GM23338 (cell line): ENCODE data around the gene PERP. TPM values are rescaled to one million over a fixed set of nuclear protein-coding genes. Genes with fewer than 3 reads are reported as not detected.

Source experiments
- ATAC-seq: fragments of 200-7000 bp; cut with Tn5 transposase; 3 replicates; pipeline ENCODE4 v1.9.1; 2020
- DNase-seq: peaks from one replicate; pipeline ENCODE4 v3.0.0-alpha.2; 2015; ENCODE audit warnings: low spot score
- H2AFZ ChIP-seq: fragments of 200-600 bp; sonication (generic); 2 replicates; pipeline ENCODE4 v1.8.0; 2016; ENCODE audit warnings: antibody characterized with exemption, mild to moderate bottlenecking, moderate library complexity
- H3F3A ChIP-seq: fragments of 200-600 bp; sonication (generic); replicated peaks from 2 replicates; pipeline ENCODE4 v1.8.0; 2017; ENCODE audit warnings: antibody characterized with exemption, mixed run types, low read depth
- H3K27ac ChIP-seq: fragments of 200-600 bp; sonication (generic); 2 replicates; pipeline ENCODE4 v1.6.1; 2016; ENCODE audit warnings: low read depth
- H3K27me3 ChIP-seq: fragments of 200-600 bp; sonication (generic); 2 replicates; pipeline ENCODE4 v1.8.0; 2016; ENCODE audit warnings: mild to moderate bottlenecking, mixed run types, moderate library complexity; ENCODE audit not compliant: insufficient read depth
- H3K36me3 ChIP-seq: fragments of 200-600 bp; sonication (generic); 2 replicates; pipeline ENCODE4 v1.8.0; 2016; ENCODE audit warnings: mild to moderate bottlenecking; ENCODE audit not compliant: insufficient read depth
- H3K4me1 ChIP-seq: fragments of 200-600 bp; sonication (generic); 2 replicates; pipeline ENCODE4 v1.8.0; 2016; ENCODE audit warnings: mild to moderate bottlenecking, moderate library complexity; ENCODE audit not compliant: insufficient read depth
- H3K4me2 ChIP-seq: fragments of 200-600 bp; sonication (generic); 2 replicates; pipeline ENCODE4 v1.7.1; 2017; ENCODE audit warnings: mixed run types
- H3K4me3 ChIP-seq: fragments of 200-600 bp; sonication (generic); 2 replicates; pipeline ENCODE4 v1.6.1; 2016; ENCODE audit warnings: mixed run types
- H3K79me2 ChIP-seq: fragments of 200-600 bp; sonication (generic); replicated peaks from 2 replicates; pipeline ENCODE4 v1.8.0; 2017; ENCODE audit warnings: mild to moderate bottlenecking; ENCODE audit not compliant: insufficient read depth
- H3K9me2 ChIP-seq: fragments of 200-600 bp; sonication (generic); 2 replicates; pipeline ENCODE4 v1.8.0; 2017; ENCODE audit not compliant: insufficient read depth
- H4K20me1 ChIP-seq: fragments of 200-600 bp; sonication (generic); replicated peaks from 2 replicates; pipeline ENCODE4 v1.8.0; 2017; ENCODE audit warnings: mild to moderate bottlenecking; ENCODE audit not compliant: insufficient read depth
- H3K27ac Mint-ChIP-seq: 2 replicates; pipeline ENCODE4 v1.8.0; 2020; ENCODE audit warnings: inconsistent platforms, mild to moderate bottlenecking, moderate library complexity, mixed read lengths
- H3K27me3 Mint-ChIP-seq: 3 replicates; pipeline ENCODE4 v1.8.0; 2022; ENCODE audit warnings: low read depth, mild to moderate bottlenecking, moderate library complexity, mixed read lengths, inconsistent platforms; ENCODE audit not compliant: insufficient read depth, poor library complexity
- H3K36me3 Mint-ChIP-seq: 3 replicates; pipeline ENCODE4 v1.8.0; 2021; ENCODE audit warnings: low read depth, mild to moderate bottlenecking, inconsistent platforms, moderate library complexity, mixed read lengths
- H3K4me1 Mint-ChIP-seq: 3 replicates; pipeline ENCODE4 v1.8.0; 2020; ENCODE audit warnings: mild to moderate bottlenecking, inconsistent platforms, mixed read lengths
- H3K4me3 Mint-ChIP-seq: 3 replicates; pipeline ENCODE4 v1.8.0; 2021; ENCODE audit warnings: moderate library complexity, mild to moderate bottlenecking, inconsistent platforms, mixed read lengths
- H3K9me3 Mint-ChIP-seq: 3 replicates; pipeline ENCODE4 v1.8.0; 2020; ENCODE audit warnings: moderate library complexity, mild to moderate bottlenecking, inconsistent platforms, mixed read lengths
- CTCF ChIP-seq, 2 experiments: fragments of 200-600 bp in 1 of 2; sonication (generic) in 1 of 2; conservative IDR thresholded peaks; 2 replicates each; pipeline versions ENCODE4 v1.5.1 to v1.6.1; 2016 to 2017; ENCODE audit warnings: antibody characterized with exemption in 2 of 2, low read depth in 2 of 2, mild to moderate bottlenecking in 2 of 2, moderate library complexity in 1 of 2
- ETS1 ChIP-seq: IDR thresholded peaks from 2 replicates; pipeline ENCODE4 v1.6.1; 2016; ENCODE audit warnings: antibody characterized with exemption
- EZH2 ChIP-seq: fragments of 200-600 bp; sonication (generic); IDR thresholded peaks from one replicate; pipeline ENCODE4 v1.8.0; 2017; ENCODE audit warnings: antibody characterized with exemption, mild to moderate bottlenecking, low read depth; ENCODE audit not compliant: unreplicated experiment
- EZH2phosphoT487 ChIP-seq: fragments of 200-600 bp; sonication (generic); IDR thresholded peaks from one replicate; pipeline ENCODE4 v1.8.1; 2018; ENCODE audit warnings: antibody characterized with exemption; ENCODE audit not compliant: unreplicated experiment
- JUNB ChIP-seq: IDR thresholded peaks from one replicate; pipeline ENCODE4 v1.6.1; 2016; ENCODE audit warnings: antibody characterized with exemption; ENCODE audit not compliant: unreplicated experiment
- NANOG ChIP-seq: IDR thresholded peaks from 2 replicates; pipeline ENCODE4 v1.6.1; 2016; ENCODE audit warnings: antibody characterized with exemption, borderline replicate concordance
- POLR2AphosphoS5 ChIP-seq: IDR thresholded peaks from 2 replicates; pipeline ENCODE4 v1.6.1; 2016; ENCODE audit warnings: antibody characterized with exemption, low read depth
- STAT1 ChIP-seq: IDR thresholded peaks from one replicate; pipeline ENCODE4 v1.6.1; 2016; ENCODE audit warnings: antibody characterized with exemption; ENCODE audit not compliant: unreplicated experiment
- ZNF331 ChIP-seq: fragments of 250-450 bp; sonication (Bioruptor Pico); IDR thresholded peaks from 2 replicates; pipeline ENCODE4 v1.5.0; 2020; ENCODE audit warnings: low read depth, mild to moderate bottlenecking, moderate library complexity
- ZNF462 ChIP-seq: fragments of 250-450 bp; sonication (Bioruptor Pico); IDR thresholded peaks from 2 replicates; pipeline ENCODE4 v1.5.0; 2020; ENCODE audit warnings: mild to moderate bottlenecking, moderate library complexity
- polyA plus RNA-seq: library from polyadenylated mRNA; unstranded; fragments of >200 nt; fragmentation: Nextera tagmentation; extraction: Ambion mirVana; gene quantifications from 2 replicates; pipeline ENCODE4 v1.2.1, GENCODE V29; 2016
- total RNA-seq: library from RNA; depleted of rRNA; stranded (reverse); fragments of >200 nt; shearing (Covaris generic); gene quantifications from 2 replicates; pipeline ENCODE4 v1.2.3, GENCODE V29; 2014

PERP gene
- total and polyA plus RNA-seq, 2 experiments from 2014 or later: 23.7 to 28.4 TPM

GRCh38 chr6:138088326-138088762 is 18.9 kb downstream of the PERP start:
- no peaks in the 10 kb centered on the region for H3F3A ChIP-seq
- 0 out of 2 replicates have a peak, but pooled peaks cover 2% of the 10 kb centered on the region for H4K20me1 ChIP-seq
- ATAC-seq: no peak
- no peaks in the 10 kb centered on the region for H3K27me3 ChIP-seq
- peaks cover 4% of the 10 kb centered on the region; the same call in 1 of the 3 replicates for H3K36me3 Mint-ChIP-seq
- H3K4me3 ChIP-seq: no peak overlapping the region
- peaks cover 26% of the 10 kb centered on the region for H3K4me1 Mint-ChIP-seq
- H2AFZ ChIP-seq: no peak overlapping the region
- no peak for DNase-seq
- H3K4me2 ChIP-seq: no peak overlapping the region
- peak overlapping the region; percentile 2; the same call in 1 of the 2 replicates for H3K27ac Mint-ChIP-seq
- no peaks in the 10 kb centered on the region for H3K79me2 ChIP-seq
- H3K4me1 ChIP-seq: peaks cover 8% of the 10 kb centered on the region; the same call in 1 of the 2 replicates
- no peaks in the 10 kb centered on the region for H3K9me3 Mint-ChIP-seq
- peaks cover 7% of the 10 kb centered on the region for H3K9me2 ChIP-seq
- H3K4me3 Mint-ChIP-seq: no peak overlapping the region
- TF ChIP-seq CTCF (conservative IDR thresholded peaks at IDR 0.05; ENCODE audit: low read depth in 2 of 2) (no peak), STAT1 (no peak), ZNF331 (no peak), EZH2 (no peak), POLR2AphosphoS5 (no peak), NANOG (no peak), ETS1 (no peak)
- H3K36me3 ChIP-seq: no peaks in the 10 kb centered on the region
- H3K27me3 Mint-ChIP-seq: no peaks in the 10 kb centered on the region
- no peak overlapping the region for H3K27ac ChIP-seq

GRCh38 chr6:138087593-138088325 is 19.5 kb downstream of the PERP start:
- Mint-ChIP-seq H3K4me1 (peaks cover 24% of the 10 kb centered on the region), H3K27me3 (no peaks in the 10 kb centered on the region), H3K4me3 (no peak overlapping the region), H3K27ac (no peak overlapping the region; the same call in 1 of the 2 replicates), H3K9me3 (no peaks in the 10 kb centered on the region), H3K36me3 (peaks cover 4% of the 10 kb centered on the region; the same call in 1 of the 3 replicates)
- peaks cover 7% of the 10 kb centered on the region for H3K9me2 ChIP-seq
- no peaks in the 10 kb centered on the region for H3F3A ChIP-seq
- no peaks in the 10 kb centered on the region for H3K79me2 ChIP-seq
- no peak overlapping the region for H3K4me2 ChIP-seq
- H2AFZ ChIP-seq: no peak overlapping the region
- H4K20me1 ChIP-seq: 0 out of 2 replicates have a peak, but pooled peaks cover 2% of the 10 kb centered on the region
- no peaks in the 10 kb centered on the region for H3K36me3 ChIP-seq
- no peak overlapping the region for H3K4me3 ChIP-seq
- DNase-seq (peak; percentile 19), ATAC-seq (peak; percentile 61)
- H3K4me1 ChIP-seq: peaks cover 8% of the 10 kb centered on the region; the same call in 1 of the 2 replicates
- no peaks in the 10 kb centered on the region for H3K27me3 ChIP-seq
- H3K27ac ChIP-seq: no peak overlapping the region
- TF ChIP-seq EZH2phosphoT487: no peak
- no peak for TF ChIP-seq ZNF462 (CRISPR knock-in tag)
- TF ChIP-seq ZNF331: no peak
- TF ChIP-seq NANOG: no peak
- no peak for TF ChIP-seq JUNB
- TF ChIP-seq ETS1: no peak
